T-helper 2 cell (primary cell): ENCODE results near the gene TRMT11.
A peak's percentile ranks its signal among the peaks of the same experiment; 100 is the strongest.
"Not testable (repeated sequence)": the region's sequence is repeated elsewhere in the genome, so short reads cannot be mapped to it uniquely, and the experiment has no call there.

Experiments
- DNase-seq, 5 experiments: peaks; one replicate each; pipeline versions ENCODE4 v3.0.0 to v3.0.0-alpha.2; 2012 to 2022

Gene TRMT11

DNA sequence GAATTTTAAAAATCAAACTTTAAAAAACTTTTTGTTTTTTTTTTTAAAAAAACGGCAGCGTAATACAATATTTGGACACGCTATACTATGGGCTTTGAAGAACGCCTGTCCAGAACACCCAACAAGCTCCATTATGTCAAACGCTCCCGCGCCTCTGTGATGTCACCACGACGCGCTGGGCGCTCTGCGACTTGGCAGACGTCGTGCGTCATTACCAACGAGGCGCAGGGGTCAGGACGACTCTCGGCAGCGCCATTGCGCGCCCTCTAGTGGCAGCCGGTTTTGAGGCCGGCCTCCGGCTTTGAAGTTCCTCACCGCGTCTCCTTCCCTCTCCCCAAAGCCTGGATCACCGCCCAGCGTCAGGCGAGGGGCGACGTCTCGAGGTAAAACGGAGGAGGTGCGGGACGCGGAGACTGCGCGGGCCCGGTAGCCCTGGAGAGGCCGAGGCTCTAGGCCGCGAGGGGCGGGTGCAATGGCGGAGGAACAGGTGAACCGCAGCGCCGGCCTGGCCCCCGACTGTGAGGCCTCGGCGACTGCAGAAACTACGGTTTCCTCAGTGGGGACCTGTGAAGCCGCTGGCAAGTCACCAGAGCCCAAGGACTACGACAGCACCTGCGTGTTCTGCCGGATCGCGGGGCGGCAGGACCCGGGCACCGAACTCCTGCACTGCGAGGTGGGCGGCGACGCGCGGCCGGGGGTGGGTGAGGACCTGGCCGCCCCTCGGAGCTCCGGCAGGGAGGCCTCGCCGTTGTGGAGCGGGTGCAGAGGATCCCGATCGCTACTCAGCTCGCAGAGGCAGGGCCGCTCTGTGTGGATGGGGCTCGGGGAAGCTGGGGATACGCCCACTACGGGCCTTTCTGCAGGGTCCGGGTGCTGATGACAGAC, 29.6 kb upstream of the TRMT11 start, which contains the start of gene HINT3:
HINT3 (plus strand) TSS at position 265 of the 885 bp plus-strand sequence; CDS start at position 473, 208 bp downstream.
- peak; percentile 95 to 99 (median 97) for DNase-seq

DNA sequence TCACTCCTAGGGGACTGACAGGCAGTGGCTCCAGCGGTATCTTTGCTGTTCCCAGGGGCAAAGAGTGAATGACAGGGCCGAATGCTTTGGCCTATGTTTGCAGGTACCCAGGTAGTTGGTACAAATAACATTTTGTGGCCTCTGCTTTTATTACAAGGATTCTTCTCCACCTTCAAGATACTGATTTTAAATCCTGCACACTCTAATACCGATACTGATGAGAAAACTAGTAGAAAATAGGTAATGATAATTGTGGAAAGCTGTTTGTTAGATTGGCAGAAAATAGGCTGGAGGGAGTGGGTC, 29.0 kb upstream of the TRMT11 start:
- DNase-seq: no peak

DNA sequence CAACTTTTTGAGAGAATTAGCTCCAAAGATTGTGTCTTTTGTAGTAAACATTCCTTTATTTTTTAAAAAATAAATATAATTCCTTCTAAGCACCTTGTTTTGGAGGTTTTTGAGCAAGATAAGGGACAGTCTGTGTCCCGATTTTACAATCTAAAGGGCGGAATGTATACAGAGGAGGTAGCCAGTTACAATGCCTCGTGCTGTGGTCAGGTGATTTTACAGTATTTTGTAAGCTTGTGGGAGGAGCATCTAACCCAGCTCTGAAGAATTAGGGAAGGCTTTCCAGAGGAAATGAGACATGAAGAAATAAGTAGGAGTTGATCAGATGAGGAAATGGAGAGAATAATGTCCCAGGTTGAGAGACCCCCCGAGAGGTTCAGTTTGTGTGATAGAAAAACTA, 28.5 kb upstream of the TRMT11 start:
- peak in 1 of 5 experiments; percentile 14 for DNase-seq

DNA sequence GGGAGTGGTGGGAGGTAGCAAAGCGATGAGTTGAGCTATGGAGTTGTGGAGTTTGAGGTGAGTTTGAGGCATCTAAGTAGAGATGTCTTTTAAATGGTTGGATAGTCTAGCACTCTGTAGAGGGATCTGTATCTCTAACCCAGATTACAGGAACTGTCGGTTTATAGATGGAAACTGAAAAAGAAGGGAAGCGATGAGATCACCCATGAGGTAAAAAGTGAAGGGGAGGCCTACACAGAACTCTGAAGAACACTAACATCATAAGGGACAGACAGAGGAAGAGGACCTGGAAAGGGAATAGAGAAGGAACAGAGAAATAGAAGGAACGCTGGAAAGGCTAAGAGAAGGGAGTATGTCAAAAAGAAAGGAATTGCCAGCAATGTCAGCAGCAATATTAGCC, 27.3 kb upstream of the TRMT11 start:
- no peak for DNase-seq

DNA sequence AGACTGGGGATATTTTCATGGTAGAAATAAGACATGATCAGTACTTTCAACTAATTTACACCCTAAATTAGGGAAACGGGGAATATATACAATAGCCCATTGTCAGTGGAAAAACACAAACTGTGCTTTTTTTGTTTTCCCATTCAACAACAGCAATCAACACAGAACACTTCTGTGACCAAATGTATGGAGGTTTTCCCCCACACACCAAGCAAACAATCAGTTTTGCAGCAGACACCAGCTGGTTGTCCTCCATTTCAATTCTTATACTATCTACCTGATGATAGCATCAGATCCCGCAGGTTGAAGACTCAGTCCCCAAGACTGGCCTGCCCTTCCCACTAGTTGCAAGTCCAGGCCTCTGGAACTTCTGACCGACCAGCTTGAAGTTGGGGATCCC, 25.2 kb upstream of the TRMT11 start:
- DNase-seq: no peak

DNA sequence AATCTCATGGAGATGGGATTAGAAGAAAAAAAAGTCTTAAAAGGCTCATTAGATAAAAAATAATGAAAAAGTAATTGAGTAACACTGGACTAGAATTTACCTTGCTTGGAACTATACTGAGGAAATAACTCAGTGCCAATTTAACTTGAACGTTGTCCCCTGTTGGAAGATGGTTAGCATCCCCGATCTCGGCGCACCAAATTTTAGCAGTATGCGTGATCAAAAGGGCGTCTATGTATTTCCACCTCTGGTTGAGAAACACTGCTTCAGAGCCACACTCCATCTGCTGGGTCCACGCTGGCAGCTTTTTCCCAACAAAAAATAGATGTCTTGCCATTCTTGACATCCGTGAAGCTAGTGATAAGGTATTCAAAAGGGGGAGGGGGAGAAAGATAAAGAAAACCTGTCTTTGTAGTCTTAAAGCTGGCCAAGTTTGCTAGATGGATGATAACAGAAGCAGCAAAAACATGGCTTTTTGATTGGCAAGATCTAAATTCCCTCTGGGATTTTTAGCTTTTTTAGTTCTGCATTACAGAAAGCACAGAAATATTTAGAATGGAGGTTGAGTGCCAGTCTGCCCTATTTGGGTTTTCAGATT, 23.3 kb upstream of the TRMT11 start:
- DNase-seq: no peak

DNA sequence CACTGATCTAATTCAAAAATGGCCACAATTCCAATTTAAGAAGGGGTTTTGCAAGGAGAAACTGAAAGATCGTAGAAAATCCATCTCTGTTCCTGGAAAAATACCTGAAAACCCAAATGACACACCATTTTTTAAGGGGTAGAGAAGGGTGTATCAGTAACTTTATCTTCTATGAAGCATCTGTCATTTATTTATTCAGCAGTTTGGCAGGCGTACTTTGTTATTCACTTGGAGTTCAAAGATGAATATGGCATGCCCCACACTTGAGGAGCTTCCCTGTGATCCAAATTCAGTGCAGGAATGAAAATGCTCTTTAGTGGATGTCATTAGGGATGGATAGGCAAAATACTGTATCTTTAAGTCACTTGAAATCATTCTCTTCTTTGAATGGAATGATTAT, 22.5 kb upstream of the TRMT11 start:
- DNase-seq: no peak

DNA sequence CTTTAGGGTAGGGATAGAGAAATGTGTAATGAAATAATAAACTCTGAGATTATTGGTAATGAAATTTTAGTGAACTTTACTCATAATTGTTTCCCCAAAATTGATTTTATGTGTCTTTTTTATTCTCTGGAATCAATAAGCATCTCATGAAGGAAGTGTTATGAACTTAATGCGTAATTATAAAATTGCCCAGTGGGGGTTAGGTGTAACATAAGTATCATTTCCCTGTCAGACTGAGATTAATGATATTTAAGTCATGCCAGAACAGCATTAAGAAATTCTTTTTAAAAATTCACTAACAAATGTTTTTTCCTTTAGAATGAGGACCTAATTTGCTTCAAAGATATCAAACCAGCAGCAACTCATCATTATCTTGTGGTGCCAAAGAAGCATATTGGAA, 19.8 kb upstream of the TRMT11 start:
- no peak for DNase-seq

DNA sequence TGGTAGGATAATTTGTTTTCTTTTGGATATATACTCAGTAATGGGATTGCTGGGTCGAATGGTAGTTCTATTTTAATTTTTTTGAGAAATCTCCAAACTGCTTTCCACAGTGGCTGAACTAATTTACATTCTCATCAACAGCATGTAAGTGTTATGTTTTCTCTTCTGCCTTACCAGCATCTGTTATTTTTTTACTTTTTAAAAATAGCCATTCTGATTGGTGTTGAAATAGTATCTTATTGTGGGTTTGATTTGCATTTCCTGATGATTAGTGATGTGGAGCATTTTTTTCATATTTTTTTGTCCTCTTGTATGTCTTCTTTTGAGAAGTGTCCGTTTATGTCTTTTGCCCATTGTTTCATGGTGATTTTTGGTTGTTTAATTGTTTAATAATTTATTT, 17.8 kb upstream of the TRMT11 start:
- no peak for DNase-seq

DNA sequence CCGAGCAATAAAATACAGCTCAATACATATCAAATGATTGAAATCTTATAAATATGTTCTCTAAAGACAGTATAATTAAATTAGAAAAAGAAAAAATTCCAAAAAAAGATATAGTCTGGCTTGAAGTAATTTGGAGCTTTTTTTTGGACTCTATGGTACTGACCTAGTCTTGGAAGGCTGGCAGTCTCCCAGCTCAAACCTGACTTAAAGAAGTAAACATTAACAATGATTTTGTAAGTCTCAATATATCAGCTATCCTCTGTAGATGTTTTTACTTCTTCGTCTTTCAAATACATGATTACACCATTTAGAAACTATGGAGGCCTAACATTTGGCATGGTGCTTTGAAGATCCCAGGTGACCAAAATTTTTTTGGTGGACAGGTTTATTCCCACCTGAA, 15.6 kb upstream of the TRMT11 start:
- DNase-seq: no peak

DNA sequence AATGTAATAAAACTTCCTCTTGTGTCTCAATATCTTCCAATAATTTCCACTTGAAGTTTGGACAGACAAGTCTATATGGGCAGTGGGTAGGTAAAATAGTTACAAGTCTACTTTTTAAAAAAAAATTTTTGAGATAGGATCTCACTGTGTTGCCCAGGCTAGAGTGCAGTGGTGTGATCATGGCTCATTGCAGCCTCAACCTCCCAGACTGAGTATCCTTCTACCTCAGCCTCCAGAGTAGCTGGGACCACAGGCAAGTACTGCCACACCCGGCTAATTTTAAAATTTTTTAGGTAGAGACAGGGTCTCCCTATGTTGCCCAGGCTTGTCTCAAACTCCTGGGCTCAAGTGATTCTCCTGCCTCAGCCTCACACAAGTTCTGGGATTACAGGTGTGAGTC, 13.9 kb upstream of the TRMT11 start:
- DNase-seq: not testable (repeated sequence)

DNA sequence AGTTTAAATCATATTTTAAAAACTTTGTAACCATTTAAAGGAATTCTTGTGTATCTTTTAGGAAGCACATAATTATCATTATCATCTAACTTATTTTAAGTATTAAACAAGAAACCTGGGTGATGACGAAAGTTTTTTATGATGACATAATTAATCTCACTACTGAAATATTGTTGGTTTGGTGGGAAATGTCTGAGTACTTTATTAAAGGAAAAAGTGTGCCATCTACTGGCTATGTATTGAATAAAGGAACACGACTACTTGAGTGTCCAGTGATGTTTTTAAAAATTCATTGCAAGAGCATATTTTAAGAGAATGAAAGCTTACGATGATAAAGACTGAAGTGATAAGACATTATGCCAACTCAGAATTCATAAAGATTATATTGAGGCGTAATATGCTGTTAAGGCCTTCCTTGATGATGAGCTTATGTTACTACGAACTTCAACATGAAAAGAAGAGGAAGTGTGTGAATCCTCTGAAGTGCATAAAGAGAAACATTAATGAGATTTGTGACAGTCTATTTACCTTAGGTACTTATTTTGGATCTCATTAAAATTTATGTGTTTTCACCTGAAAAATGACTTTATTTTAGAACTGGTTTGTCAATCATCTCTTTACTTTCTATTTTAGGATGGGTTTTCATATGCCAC, 12.0 kb upstream of the TRMT11 start:
- DNase-seq: peak in 1 of 5 experiments; percentile 60

DNA sequence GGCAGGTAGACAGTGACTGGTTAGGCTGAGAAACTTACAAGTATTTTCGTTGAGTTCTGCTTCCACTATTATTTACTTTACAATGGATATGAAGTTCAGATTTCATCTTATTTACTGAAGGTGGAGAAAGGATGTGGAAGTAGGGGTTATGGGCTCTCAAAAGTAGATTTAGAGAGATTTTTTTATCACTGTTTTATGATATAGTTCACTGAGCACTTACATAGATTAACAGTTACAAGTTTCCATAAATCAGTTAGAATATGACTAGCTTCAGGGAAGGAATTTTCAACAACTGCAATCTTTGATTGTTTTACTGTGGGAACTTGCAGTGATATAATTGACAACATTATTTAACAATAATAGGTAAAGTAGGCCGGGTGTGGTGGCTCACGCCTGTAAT, 7.2 kb upstream of the TRMT11 start:
- DNase-seq: no peak

DNA sequence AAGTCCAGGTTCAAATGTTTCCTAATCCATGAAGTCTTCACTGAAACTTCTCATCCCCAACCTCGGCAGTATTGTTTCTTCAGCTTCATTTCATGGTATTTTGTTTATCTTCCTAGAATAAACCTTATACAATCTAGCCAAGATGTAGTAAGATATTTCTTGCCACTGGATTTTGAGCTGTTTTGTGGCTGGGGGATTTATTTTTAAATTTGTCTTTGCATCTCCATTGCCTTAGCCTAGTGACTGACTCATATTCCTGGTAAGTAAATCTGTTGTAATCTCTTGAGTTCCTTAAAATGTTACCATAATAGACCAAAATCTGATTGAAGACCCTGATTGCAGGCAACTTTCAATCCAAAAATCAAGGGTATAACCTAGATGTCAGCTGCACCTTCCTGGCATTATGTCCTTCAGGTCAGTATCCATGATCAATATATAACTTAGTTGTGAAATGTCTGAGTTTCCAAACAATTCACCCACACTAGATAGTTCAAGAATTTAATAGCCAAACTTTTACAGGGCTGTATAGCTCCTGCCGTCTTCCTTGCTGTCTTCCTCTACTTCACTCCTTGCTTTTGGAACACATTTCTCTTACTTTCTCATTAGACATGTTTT, 4.7 kb upstream of the TRMT11 start:
- no peak for DNase-seq

DNA sequence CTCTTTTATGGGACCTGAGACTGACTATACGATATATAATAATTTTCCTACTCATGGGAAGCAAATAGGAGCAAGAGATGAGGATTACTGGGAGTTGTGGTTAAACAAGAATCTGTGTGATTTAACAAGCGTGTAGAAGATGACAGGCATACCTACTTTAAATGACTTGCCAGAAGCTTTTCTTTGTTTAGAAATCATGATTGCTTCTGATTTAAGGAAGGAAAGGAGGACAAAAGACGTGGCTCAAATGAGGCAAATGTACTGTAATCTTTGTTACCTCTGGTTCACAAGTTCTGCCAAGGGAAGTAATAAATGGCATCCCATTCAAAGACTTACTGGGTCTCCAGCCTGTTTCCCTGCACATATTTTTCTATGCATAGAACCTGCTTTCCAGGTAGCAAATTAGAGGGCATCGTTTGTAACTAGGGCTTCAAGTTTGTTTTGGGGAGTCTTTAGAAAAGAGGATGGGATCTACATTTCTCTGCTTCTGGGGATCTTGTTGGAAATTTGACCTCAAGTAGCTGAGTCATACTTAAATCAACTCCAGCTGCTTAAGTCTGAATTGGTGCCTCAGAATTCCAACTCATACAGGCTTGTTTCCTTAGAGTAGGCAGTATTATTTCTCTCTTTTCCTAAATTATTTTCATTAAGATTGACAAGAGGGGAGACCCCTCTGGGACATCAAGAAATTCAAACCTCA, 2.9 kb upstream of the TRMT11 start:
- no peak for DNase-seq

DNA sequence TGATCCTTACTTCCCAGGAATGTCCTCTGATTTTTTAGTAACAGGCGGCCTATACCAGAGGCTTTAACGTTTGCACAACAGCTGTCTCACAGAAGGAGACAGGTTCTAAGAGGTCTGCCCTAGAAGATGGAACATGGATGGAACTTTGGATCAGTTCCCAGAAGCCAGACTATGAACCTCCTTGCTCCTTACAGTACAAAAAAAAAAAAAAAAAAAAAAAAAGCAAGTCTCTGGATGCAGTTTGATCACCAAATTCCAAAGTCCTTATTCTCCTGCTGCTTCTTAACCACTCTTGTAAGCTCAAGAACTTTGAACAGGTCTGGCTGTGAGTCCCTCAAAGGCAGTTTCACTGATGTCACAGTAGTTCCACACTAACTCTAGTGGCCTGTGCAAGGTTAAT, 2.0 kb upstream of the TRMT11 start:
- no peak for DNase-seq

DNA sequence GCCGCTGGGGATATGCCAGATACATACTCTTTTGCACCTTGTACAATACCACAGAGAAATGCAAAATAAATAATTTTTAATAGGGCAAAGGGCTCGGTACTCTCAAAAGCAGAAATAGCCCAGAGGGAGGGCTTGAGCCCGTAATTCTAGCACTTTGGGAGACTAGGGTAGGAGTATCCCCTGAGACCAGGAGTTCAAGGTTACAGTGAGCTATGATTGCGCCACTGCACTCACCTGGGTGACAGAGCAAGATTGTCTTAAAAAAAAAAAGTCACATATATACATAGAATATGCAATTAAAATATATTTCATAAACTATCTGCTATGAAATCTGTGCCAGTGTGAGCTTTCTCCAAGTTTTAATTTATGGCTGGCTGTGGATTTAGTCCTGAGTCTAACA, 818 bp upstream of the TRMT11 start:
- DNase-seq: no peak

DNA sequence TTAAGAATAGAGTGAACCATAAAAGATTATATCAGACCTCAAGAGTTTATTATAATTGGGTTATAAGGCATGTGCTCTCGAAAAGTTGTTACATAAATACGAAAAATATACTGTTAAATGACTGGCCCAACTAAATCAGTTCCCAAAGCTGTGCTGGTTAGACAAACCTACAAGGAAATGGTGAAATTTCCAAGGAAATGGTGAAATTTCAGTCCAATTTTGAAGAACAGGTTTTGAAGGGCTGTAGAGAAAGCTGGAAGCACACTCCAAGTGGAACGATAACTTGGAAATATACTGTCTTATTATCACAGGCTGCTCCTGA, 400 bp upstream of the TRMT11 start:
- peak in 1 of 5 experiments; percentile 9 for DNase-seq

DNA sequence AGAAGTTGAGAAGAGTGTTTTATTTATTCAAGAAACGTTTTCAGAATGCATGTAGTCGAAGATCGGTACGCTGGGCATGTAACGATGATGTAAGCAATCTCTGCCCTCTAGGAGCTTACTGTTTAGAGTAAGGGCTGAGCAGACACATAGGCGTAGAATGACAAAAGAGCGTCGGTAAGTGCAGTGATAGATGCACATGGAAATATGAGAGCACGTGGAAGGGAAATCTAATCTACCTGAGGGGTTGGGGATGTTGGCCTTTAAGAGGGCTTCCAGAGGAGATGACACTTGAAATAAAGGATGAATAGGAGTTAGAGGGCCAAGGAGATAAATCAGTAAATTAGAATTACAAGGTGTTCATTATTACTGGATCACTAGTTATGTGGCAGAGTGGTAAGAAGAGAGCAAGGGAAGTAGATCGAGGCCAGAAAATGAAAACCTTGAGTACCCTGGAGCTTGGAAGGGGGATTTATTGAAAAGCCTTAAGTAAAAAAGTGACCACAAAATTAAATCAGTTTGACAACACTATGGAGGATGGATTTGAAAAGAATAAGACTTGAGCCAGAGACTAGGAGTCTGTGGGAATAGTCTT, 782 bp downstream of the TRMT11 start:
- DNase-seq: peak in 1 of 5 experiments; percentile 61

DNA sequence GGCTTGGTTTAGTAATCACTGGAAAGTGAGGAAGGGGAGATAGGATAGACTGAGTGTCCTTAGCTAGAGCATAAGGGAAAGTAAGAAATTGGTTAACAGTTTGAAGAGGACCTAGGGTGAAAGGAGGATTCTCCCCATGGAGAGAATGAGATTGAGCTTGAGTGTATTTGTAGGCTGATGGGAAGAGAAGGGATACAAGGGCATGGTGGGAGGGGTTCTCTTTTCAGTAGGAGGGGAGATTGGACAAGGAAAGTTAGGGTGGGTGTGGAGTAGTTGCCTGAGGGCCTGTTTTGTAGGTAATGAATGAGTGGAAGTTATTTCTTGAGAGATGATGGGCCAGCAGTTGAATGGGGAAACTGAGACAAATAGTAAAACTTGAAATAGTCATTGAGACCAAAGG, 1.9 kb downstream of the TRMT11 start:
- no peak for DNase-seq

DNA sequence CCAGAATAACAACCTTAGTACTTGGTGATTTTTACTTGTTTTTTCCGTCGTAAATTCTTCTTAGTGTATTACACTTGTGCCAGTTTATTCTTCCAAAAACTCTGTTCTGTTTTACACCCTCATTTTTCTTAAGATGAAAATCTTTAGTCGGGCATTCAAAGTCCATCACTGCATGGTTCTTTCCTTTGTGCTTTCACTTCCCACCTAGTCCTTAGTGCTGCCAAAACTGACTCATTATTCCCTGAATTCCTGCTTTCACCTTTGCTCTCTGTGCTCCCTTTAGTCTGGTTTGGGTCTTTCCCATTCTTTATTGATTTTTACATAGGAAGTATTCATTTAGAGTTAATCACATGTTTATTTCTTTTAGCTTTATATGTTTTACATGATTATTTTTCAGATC, 3.3 kb downstream of the TRMT11 start:
- DNase-seq: no peak

DNA sequence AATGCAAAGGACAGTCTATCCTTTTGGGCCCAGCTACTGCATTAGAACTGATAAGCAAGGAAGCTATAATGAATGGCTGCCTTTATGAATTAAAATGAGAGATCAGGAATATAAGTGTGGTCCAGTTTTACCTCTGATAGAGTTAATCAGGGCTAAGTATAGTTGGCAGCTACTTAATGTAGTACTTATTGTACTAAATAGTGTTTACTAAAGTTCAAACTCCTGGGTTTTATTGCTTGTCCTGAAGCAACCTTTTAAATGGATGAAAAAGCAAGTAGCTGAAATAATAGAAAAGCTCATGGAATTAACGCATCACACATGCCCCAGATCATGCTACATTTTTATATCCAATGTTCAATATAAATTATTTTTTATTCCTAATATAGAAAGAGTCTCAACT, 5.3 kb downstream of the TRMT11 start:
- no peak for DNase-seq
